HEK293 (cell line): Measurements from ENCODE around the gene KANSL1.

Source experiments
- MYNN ChIP-seq: fragments of 450-650 bp; formaldehyde crosslinking; IDR thresholded peaks from 2 replicates; pipeline ENCODE4 v1.5.1; 2016; ENCODE audit warnings: missing biosample characterization, missing genetic modification characterization, borderline replicate concordance
- SP7 ChIP-seq: fragments of 450-650 bp; formaldehyde crosslinking; IDR thresholded peaks from 2 replicates; pipeline ENCODE4 v1.5.1; 2016; ENCODE audit warnings: missing biosample characterization, missing genetic modification characterization
- TCF7L2 ChIP-seq: IDR thresholded peaks from 2 replicates; pipeline ENCODE4 v1.6.1; 2011; ENCODE audit warnings: low read depth, mild to moderate bottlenecking, inconsistent platforms, low read length, moderate library complexity, borderline replicate concordance
- WT1 ChIP-seq: fragments of 450-650 bp; formaldehyde crosslinking; IDR thresholded peaks from 2 replicates; pipeline ENCODE4 v1.5.1; 2016; ENCODE audit warnings: missing biosample characterization, missing genetic modification characterization
- ZNF138 ChIP-seq: fragments of 450-650 bp; formaldehyde crosslinking; IDR thresholded peaks from 2 replicates; pipeline ENCODE4 v1.5.1; 2016; ENCODE audit warnings: missing biosample characterization, missing genetic modification characterization, borderline replicate concordance
- TF ChIP-seq, protein P1 (sequence below): fragments of 450-650 bp; formaldehyde crosslinking; IDR thresholded peaks from 2 replicates; pipeline ENCODE4 v1.5.1; 2016; ENCODE audit warnings: missing biosample characterization, missing genetic modification characterization
- TF ChIP-seq, protein P2 (sequence below): fragments of 450-650 bp; formaldehyde crosslinking; IDR thresholded peaks from 2 replicates; pipeline ENCODE4 v1.5.1; 2016; ENCODE audit warnings: missing biosample characterization, missing genetic modification characterization
- TF ChIP-seq, protein P3 (sequence below): fragments of 450-650 bp; formaldehyde crosslinking; conservative IDR thresholded peaks from 2 replicates; pipeline ENCODE4 v1.5.1; 2016; ENCODE audit warnings: low read depth, missing biosample characterization, missing genetic modification characterization
- TF ChIP-seq, protein P4 (sequence below): fragments of 450-650 bp; formaldehyde crosslinking; IDR thresholded peaks from 2 replicates; pipeline ENCODE4 v1.5.1; 2017; ENCODE audit warnings: missing biosample characterization, missing genetic modification characterization
- TF ChIP-seq, protein P5 (sequence below): fragments of 450-650 bp; formaldehyde crosslinking; IDR thresholded peaks from 2 replicates; pipeline ENCODE4 v1.5.1; 2016; ENCODE audit warnings: missing biosample characterization, missing genetic modification characterization

DNA sequence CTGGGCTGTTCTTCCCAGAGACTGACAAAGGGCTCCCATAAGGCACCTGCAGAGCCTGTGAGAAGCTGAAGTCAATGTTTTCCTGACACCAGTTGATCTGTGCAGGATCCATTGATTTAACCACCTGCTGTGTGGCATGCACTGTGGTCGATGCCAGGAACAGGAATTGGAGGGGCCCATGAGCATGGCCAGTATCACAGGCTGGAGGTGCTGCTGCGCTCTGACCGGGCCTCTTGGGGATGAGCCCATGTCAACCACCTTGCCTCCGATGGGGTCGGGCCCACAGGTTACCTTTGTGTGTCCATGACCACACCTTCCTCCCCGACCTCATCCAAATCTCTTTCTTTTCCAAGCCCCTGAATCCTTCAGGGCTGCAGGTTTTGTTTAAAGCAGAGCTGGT, 212.4 kb downstream of the KANSL1 start:
- TF ChIP-seq, protein P1, sequence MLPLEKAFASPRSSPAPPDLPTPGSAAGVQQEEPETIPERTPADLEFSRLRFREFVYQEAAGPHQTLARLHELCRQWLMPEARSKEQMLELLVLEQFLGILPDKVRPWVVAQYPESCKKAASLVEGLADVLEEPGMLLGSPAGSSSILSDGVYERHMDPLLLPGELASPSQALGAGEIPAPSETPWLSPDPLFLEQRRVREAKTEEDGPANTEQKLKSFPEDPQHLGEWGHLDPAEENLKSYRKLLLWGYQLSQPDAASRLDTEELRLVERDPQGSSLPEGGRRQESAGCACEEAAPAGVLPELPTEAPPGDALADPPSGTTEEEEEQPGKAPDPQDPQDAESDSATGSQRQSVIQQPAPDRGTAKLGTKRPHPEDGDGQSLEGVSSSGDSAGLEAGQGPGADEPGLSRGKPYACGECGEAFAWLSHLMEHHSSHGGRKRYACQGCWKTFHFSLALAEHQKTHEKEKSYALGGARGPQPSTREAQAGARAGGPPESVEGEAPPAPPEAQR (tag by site-specific recombination): no peak
- no peak for TF ChIP-seq WT1 (tag by site-specific recombination)
- TF ChIP-seq ZNF138 (tag by site-specific recombination): no peak
- TF ChIP-seq, protein P2, sequence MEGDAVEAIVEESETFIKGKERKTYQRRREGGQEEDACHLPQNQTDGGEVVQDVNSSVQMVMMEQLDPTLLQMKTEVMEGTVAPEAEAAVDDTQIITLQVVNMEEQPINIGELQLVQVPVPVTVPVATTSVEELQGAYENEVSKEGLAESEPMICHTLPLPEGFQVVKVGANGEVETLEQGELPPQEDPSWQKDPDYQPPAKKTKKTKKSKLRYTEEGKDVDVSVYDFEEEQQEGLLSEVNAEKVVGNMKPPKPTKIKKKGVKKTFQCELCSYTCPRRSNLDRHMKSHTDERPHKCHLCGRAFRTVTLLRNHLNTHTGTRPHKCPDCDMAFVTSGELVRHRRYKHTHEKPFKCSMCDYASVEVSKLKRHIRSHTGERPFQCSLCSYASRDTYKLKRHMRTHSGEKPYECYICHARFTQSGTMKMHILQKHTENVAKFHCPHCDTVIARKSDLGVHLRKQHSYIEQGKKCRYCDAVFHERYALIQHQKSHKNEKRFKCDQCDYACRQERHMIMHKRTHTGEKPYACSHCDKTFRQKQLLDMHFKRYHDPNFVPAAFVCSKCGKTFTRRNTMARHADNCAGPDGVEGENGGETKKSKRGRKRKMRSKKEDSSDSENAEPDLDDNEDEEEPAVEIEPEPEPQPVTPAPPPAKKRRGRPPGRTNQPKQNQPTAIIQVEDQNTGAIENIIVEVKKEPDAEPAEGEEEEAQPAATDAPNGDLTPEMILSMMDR: no peak
- TF ChIP-seq, protein P3, sequence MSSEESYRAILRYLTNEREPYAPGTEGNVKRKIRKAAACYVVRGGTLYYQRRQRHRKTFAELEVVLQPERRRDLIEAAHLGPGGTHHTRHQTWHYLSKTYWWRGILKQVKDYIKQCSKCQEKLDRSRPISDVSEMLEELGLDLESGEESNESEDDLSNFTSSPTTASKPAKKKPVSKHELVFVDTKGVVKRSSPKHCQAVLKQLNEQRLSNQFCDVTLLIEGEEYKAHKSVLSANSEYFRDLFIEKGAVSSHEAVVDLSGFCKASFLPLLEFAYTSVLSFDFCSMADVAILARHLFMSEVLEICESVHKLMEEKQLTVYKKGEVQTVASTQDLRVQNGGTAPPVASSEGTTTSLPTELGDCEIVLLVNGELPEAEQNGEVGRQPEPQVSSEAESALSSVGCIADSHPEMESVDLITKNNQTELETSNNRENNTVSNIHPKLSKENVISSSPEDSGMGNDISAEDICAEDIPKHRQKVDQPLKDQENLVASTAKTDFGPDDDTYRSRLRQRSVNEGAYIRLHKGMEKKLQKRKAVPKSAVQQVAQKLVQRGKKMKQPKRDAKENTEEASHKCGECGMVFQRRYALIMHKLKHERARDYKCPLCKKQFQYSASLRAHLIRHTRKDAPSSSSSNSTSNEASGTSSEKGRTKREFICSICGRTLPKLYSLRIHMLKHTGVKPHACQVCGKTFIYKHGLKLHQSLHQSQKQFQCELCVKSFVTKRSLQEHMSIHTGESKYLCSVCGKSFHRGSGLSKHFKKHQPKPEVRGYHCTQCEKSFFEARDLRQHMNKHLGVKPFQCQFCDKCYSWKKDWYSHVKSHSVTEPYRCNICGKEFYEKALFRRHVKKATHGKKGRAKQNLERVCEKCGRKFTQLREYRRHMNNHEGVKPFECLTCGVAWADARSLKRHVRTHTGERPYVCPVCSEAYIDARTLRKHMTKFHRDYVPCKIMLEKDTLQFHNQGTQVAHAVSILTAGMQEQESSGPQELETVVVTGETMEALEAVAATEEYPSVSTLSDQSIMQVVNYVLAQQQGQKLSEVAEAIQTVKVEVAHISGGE (tag by site-specific recombination): no peak
- no peak for TF ChIP-seq MYNN
- TF ChIP-seq, protein P4, sequence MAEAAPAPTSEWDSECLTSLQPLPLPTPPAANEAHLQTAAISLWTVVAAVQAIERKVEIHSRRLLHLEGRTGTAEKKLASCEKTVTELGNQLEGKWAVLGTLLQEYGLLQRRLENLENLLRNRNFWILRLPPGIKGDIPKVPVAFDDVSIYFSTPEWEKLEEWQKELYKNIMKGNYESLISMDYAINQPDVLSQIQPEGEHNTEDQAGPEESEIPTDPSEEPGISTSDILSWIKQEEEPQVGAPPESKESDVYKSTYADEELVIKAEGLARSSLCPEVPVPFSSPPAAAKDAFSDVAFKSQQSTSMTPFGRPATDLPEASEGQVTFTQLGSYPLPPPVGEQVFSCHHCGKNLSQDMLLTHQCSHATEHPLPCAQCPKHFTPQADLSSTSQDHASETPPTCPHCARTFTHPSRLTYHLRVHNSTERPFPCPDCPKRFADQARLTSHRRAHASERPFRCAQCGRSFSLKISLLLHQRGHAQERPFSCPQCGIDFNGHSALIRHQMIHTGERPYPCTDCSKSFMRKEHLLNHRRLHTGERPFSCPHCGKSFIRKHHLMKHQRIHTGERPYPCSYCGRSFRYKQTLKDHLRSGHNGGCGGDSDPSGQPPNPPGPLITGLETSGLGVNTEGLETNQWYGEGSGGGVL (tag by site-specific recombination): no peak
- TF ChIP-seq TCF7L2: no peak
- no peak for TF ChIP-seq SP7 (tag by site-specific recombination)
- TF ChIP-seq, protein P5, sequence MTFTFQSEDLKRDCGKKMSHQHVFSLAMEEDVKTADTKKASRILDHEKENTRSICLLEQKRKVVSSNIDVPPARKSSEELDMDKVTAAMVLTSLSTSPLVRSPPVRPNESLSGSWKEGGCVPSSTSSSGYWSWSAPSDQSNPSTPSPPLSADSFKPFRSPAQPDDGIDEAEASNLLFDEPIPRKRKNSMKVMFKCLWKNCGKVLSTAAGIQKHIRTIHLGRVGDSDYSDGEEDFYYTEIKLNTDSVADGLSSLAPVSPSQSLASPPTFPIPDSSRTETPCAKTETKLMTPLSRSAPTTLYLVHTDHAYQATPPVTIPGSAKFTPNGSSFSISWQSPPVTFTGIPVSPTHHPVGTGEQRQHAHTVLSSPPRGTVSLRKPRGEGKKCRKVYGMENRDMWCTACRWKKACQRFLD (tag by site-specific recombination): no peak
